Epidermal melanocyte (primary cell): ENCODE results near the gene USP54.

ENCODE experiments used
- DNase-seq: peaks from one replicate; pipeline ENCODE4 v3.0.0; 2011; ENCODE audit warnings: low spot score; ENCODE audit not compliant: insufficient read length

Gene USP54

DNA sequence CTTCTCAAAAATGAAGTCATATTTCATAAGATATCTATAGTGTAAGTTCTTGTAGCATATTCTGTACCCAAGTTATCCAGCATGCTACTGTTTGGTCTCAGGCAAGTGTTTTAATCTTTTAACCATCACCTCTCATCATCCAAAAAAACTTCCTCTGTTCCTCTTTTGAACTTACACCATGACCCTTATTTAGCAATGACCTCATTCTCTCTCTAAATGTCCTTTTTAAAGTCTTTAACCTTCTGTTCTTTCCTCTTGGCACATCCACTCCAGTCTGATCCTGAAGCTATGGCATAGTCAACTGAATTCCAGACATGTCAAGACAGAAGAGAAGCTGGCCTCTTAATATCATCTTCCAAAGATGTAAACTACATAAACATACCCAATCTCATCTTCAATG is 121.6 kb downstream of the USP54 start:
- no peak for DNase-seq

GRCh38 chr10:73467206-73467605 is 123.9 kb downstream of the USP54 start:
- DNase-seq = no peak

DNA sequence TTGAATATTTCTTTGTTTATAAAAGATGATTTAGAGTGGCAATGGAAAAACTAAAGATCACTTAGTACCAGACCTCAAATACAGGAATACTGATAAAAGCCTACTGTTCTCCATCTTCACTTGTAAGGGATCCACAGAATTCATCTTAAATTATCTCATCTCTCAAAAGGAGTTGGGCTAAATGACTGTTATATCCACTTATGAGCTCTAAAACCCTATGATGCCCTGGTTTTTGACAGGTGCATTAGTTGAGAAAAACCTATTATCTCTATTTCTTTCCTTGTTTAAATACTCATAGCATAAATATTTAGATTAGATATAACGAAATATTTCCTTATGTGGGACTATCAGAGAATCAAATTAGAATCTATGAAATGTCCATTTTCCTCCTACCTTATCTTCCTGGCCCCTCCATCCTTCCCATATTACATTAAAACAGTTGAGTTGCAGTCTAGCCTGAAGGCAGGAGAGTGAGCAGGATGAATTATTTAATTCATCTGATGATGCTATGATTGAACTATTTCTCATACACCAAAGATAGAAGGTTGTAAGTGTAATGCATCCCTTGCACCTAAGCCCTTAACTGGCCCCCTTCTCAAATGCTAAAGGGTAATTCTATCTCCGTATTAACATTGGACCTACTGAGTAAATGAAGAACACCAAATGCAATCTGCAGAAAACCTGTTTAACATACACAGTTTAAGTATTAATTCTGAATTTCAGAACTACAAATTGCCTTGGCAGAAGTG is 125.0 kb downstream of the USP54 start:
- DNase-seq = no peak

DNA sequence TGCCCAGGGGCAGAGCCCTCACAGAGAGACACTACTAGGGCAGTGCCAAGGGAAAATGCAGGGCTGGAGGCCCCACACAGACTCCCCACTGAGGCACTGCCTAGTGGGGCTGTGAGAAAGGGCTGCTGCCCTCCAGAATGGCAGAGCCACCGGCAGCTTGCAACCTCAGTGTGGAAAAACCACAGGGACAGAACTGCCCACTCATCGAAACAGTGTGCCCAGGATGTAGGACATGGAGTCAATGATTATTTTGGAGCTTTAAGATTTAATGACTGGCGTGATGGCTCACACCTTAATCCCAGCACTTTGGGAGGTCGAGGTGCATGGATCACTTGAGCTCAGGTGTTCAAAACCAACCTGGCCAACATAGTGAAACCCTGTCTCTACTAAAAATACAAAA is 130.2 kb downstream of the USP54 start:
- DNase-seq = no peak

- DNase-seq = no peak
Measured at GRCh38 chr10:73459683-73460314, 131.3 kb downstream of the USP54 start.

DNA sequence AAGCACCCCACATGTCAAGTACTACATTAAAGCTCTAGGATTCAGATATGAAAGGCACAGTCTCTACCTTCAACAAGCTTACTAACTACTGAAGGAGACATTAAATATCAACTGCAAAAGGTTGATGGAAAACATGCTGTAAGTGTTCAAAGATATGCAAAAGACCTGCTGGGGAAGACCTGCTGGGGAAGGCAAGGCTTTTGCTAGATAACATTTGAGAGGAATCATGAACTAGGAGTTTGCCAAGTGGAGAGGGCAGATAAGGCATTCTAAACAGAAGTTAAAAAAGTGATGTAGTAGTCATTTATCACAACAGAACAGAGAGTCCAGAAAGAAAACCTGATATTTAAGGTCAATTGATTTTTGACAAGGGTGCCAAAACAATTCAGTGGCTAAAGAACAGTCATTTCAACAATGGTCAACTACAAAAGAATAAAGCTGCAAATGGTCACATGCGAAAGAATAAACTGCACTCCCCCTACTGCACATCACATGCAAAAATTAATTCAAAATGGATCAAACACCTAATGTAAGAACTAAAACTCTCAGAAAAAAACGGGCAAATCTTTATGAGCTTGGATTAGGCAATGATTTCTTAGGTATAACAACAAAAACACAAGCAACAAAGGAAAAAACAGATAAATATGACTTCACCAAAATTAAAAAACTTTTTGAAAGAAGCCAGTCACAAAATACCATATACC is 134.8 kb downstream of the USP54 start:
- DNase-seq = no peak

DNA sequence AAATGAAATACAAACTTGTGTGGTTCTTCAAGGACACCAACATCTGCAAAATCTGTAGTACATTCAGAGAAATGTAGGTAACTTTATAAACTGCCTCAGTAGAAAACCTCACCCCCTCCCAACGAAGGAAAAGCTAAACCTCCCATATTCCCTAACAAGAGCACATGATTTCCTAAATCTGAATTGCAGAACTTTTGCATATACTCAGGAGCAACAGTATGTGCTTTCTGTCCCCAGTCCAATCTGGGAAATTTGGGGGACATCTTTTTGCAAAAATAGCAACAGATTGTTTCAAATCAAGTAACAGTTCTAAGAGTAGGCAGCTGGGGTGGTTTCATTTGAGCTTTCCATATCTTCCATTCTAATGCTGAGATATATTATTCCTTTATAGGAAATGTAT is 142.0 kb downstream of the USP54 start:
- DNase-seq = no peak

DNA sequence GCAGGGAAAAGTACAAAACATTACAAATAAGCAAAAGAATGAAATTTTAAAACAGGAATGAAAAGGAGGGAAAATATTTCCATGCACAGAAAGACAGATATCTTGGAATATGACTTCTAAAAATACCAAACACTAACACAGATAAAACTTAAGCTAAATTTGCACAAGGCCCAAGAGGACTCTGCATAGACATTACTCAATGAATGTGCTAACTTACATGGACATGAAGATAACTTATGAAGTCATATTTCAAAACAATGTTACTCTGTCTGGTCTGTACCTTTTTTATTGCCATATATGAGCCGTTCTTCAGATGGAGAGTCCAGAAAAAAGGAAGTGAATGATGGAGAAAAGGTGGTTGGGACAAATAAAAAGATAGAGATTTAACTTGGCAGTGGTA is 142.8 kb downstream of the USP54 start:
- no peak for DNase-seq
